ENCODE data around the gene PARVB.

Gene PARVB

DNA sequence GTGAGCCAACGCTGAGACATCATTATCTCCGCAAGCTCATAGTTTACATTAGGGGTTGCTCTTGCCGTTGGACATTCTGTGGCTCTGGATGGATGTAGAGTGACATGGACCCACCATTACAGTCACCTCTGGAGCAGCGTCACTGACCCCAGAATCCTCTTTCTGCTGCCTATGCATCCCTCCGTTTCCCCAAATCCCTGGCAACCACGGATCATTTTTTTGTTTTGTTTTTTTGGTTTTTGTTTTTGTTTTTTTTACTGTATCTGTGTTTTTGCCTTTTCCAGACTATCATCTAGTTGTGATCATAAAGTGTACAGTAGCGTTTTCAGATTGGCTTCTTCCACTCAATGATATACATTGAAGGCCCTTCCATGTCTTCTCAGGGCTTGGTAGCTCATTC is 4.0 kb downstream of the PARVB start:
- no peak for DNase-seq (ENCODE audit: low spot score)

DNA sequence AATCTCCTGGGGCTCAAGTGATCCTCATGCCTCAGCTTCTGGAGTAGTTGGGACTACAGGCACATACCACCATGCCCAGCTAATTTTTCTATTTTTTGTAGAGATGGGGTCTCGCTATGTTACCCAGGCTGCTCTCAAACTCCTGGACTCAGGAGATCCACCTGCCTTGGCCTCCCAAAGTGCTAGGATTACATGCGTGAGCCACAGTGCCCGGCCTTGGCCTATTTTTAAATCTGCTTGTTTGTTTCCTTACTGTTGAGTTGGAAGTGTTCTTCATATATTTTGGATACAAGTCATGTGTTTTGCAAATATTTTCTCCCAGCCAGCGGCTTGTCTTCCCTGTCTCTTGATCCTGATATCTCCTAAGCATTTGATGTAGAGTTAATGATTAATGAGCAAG is 5.0 kb downstream of the PARVB start:
- no peak for DNase-seq (ENCODE audit: low spot score)

DNA sequence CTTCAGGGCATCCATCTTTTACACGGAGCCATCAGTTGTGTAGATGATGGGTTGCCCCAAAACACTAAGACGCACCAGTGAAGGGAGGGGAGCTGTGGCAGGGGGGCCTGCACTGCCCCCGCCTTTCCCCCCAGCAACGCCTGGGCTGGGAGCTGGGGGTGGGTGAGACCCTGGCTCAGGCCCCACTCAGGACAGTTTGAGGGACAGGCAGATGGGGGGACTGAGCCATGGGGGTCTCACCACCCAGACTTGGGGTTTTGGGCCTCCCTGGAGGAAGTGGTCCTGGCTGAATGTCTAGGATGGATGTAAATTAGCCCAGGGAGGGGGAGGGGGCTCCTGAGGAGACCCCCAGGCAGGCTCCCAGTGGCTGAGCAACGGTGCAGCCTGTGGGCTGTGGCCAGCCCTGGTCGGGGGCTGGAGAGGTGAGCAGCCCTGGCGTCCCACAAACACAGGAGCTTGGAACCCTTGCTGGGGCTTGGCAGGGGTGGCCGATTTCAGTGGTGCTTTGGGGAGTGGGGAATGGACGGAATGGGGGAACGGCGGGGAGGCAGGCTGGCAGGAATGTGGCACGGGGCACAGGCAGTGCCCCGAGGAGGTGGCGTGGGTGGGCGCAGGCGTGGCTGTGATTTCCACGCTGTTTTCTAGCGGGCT is 6.1 kb downstream of the PARVB start:
- DNase-seq (ENCODE audit: low spot score), result no peak

DNA sequence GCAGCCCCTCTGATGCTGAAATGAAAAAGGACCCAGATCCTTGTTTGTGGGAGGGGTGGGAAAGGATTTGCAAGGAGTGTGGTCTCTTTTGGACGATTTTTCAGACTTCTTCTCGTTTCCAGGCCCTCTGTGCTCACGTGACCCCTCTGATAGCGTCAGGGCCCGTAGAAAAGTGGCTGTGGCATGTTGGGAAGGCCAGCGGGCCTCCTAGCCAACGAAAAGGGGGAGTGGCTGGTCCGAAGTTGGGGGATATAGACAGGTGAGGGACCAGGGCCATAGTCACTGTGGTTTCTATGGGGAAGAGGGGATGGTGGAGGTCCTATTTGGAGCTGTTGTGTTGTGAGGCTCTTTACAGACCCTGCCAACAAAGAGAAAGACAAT is 6.6 kb downstream of the PARVB start:
- no peak for DNase-seq (ENCODE audit: low spot score)

DNA sequence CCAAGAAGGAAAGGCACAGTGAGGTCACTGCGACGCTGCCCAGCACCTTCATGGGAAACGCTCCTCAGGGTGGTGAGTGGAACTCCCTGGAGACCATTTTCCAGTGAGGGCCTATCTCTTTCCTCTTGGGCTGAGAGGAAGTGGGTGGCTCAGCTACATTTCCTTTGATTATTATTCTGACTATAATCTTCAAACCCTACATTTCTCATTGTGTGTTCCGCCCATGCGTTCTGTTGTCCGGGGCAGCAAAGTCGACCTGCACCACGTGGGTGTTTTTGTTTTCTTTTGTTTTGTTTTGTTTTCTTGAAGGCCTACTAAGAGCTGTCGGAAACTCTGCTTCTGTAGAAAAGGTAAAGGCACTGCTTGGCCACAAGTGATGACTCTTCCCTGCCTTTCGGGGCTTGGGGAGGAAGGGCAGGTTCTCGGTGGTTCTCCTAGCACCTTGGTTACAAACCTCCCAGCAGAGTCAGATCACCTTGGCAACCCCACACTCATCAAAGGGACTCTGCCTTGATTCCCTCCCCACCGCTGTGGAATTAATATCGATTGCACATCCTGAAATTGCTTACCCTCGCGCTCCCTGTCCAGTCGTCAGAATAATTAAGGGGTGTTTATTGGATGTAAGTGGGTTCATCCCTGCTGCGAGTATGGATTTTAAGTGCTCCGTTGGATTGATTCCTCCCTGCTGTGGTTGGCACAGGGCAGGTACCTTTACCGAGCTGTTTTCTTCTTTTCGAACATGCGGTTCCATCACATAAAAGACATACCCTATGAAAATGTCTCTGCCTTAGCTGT is 7.3 kb downstream of the PARVB start:
- DNase-seq (ENCODE audit: low spot score), result peak; percentile 79

DNA sequence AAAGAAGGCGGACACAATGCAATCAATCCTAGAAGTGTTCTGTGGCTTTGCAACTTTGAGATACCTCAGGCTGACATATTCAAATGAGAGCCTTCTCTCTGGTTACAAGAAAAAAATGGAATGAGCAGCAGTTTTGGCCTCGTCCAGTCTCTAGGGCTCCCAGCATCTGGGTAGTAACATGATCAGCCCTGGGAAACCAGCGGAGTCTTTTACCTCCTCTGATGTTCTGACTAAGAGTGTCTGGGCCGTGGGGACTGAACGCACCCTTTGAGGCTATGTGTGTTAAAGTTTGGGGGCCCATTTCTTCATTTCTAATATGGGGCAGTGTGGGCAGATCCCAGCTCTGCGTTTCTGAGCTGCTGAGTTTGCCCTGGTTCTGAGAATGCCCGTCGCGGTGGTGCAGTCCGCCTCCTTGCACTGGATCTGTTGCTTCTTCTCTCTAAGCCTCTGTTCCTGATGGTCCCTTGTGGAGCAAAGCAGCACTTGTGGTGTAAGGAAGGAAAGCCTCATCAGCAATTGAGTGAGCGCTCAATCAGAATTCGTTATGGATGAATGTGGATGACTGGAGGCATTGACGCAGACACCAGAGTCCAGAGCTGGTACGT is 8.1 kb downstream of the PARVB start:
- no peak for DNase-seq (ENCODE audit: low spot score)

DNA sequence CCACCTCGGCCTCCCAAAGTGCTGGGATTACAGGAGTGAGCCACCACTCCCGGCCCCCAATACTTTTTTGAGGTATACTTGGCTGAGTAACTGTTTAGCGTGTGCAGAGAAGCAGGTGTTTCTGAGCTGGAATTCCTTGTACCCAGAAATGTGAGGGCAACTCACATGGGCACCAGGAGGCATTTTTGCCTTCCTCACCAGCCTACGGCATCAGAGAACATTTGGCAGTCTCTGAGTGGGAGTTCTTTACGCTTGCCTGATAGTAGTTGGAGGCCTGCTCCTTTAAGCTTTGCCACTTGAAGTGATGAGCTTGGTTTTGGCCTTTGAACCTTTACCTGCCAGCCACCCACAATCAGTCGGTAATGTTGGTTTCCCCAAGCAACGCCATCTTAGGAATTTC is 9.2 kb downstream of the PARVB start:
- no peak for DNase-seq (ENCODE audit: low spot score)

DNA sequence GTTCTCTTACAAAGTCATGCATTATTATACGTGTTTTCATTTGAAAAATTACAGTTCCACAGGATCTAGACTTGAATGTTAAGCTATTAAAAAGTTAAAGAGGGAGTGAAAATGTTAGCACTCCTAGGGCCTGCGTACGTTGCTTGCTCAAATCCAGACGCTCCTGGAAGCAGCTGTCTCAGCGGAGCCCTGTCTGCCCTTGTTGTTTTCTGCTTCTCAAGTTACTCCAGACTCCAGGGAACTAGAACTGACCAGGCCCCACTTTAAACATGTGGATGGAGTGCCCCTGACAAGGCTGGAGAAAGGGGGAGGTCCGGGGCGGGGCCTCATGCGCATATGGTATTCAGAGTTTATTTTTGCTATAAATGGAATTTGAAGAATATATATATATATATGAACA is 9.6 kb downstream of the PARVB start:
- DNase-seq (ENCODE audit: low spot score), result no peak

DNA sequence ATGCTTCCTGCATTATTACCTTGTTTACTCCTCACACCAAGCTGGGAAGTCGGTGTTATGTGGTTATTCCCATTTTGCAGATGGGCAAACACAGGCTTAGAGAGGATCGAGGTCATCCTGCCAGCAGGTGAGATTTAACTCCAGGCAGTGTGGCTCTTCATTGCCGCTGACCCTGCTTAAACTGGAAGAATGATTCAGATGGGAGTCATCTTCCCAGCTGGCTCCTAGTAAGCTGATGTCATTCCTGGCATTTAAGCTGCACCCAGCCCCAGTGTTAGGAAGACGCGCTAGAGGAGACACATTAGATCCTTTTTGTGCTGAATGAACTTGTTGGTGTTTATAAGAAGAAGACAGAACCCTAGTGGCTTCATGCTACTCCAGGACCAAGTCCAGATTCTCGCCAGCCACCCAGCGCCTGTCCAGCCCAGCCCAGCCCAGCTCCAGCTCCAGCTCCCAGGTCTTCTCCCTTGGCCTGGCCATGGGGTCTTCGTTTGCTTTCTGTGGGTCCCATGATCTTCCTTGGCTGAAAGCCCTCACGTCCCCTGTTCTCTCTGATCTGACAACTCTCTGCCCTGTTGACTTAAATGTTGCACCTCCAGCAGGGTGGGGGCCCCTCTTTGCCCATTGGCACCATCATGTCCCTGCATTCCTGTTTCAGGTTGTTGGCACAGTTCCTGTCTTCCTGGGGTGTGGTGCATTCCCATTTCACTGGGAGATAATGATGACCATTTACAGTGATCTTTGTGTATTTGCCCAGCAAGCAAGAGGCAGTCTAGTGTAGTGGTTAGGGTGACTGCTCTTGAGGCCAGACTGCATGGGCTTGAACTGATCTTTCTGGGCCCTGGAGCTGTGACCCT is 13.6 kb downstream of the PARVB start:
- DNase-seq (ENCODE audit: low spot score), result peak; percentile 88

DNA sequence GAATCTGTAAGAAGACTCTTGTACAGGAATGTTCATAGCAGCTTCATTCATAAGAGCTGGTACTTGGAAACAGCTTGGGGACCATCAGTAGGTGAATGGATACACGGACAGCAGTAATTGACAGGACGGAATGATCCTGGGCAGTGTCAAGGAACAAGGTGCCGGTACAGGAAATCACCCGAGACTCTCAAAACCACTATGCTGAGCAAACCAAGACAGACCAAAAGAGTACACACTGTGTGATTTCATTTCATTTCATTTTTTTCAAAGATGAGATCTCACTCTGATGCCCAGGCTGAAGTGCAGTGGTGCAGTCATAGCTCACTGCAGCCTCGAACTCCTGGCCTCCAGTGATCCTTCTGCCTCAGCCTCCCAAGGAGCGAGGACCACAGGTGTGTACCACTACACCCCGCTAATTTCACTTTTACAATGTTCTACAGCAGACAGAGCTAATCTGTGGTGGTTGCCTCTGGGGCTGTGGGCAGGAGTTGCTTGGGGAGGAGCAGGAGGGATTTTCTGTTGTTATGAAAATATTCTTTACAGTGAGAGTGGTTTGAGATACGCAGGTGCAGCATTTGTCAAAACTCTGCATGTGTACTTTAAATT is 15.6 kb downstream of the PARVB start:
- DNase-seq (ENCODE audit: low spot score), result no peak

DNA sequence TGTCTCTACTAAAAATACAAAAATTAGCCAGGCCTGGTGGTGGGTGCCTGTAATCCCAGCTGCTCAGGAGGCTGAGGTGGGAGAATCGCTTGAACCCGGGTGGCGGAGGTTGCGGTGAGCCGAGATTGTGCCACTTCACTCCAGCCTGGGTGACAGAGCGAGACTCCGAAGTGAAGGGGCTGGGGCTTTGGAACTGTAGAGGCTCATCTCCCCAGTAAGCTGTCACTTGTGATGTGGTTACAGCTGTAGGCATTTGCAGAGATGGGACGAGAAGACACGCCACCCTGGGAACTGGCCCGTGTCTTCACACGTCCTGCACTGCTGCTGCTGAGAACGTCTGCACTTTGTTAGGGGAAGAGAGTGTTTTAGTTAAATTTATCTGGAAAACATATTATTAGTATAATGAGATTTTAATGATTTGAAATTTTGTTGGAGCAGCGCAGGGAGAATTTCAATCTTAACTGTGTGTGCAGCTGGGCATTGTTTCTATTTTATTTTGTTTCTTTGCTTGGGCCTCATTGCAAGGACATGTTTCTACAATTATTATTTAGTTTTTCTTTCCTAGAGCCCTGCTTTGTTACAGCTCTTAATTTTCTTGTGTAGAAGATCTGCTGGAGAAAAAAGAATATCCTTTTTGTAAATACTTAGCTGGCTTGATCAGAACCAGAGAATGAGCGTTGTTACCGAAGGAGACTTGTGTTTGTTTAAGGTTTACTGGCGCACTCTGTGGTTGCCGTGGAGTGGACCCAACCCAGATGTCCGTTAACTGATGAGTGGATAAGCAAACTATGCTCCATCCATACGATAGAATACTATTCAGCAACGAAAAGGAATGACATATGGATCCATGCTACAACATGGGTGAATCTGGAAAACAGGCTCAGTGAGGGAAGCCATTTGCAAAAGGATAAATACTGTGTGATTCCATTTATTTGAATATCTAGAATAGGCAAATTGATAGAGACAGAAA is 18.4 kb downstream of the PARVB start:
- DNase-seq (ENCODE audit: low spot score), result no peak

DNA sequence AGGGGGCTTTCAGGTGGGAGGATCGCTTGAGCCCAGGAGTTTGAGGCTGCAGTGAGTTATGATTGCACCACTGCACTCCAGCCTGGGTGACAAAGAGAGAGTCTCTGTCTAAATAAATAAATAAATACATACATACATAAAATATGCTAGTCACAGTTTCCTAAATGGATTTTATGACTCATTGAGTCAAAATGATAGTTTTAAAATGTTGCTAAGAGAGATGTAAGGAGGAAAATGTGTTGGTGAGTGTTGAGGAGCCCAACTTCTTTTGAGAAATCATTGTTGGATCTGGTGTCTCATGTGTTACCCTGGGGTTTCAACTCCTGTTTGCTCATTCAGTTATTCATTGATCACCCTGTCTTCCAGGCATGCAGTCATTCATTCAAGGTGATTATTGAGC is 21.0 kb downstream of the PARVB start:
- peak; percentile 40 for DNase-seq (ENCODE audit: low spot score)

DNA sequence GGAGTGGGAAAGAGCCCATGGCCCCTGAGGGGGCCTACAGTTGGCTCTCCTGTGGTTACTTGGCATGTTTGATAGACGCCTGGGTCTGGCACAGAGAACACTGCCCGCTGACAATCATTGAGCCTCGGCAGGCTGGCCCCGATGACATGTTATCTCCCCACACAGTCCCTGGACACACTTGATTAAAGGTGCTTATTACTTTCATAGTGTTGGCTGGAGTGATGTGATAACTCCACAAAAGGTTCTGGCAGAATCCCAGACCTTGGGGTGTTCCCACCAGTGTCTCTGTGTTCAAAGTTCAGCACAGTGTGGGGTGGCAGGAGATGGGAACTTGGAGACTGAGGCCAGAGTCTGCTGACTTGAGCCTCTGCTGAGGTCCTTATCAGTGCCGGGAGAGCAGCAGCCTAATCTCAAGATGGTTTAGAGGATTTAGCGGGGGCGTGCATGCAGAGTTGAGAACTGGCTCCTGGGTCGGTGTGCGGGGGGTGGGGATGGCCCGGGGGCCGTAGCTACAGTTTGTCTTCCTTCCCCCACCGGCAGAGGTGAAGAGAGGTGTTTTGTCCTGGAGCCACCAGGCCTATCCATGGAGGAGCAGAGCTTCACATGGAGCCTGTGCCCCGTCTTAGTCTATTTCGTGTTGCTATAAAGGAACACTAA is 22.5 kb downstream of the PARVB start:
- DNase-seq (ENCODE audit: low spot score), result no peak

DNA sequence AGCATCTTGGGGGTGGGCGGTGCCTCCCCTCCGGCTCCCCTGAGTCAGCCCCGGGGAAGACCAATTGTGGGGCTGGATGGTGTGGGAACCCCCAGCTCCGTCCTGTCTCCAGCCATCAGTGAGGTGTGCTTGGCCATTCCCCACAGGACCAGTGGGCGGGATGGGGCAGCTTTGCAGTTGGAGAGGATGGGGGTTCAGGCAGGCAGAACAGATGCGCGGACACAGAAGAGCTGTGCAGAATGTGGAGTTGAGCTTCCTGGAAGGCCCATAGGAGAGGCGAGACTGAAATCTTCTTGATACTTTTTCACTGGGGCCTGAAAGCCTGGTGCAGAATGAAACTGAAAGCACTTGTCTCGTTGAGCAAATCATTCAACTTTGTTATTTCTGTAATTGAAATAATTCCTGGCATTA is 23.8 kb downstream of the PARVB start:
- DNase-seq (ENCODE audit: low spot score), result no peak

DNA sequence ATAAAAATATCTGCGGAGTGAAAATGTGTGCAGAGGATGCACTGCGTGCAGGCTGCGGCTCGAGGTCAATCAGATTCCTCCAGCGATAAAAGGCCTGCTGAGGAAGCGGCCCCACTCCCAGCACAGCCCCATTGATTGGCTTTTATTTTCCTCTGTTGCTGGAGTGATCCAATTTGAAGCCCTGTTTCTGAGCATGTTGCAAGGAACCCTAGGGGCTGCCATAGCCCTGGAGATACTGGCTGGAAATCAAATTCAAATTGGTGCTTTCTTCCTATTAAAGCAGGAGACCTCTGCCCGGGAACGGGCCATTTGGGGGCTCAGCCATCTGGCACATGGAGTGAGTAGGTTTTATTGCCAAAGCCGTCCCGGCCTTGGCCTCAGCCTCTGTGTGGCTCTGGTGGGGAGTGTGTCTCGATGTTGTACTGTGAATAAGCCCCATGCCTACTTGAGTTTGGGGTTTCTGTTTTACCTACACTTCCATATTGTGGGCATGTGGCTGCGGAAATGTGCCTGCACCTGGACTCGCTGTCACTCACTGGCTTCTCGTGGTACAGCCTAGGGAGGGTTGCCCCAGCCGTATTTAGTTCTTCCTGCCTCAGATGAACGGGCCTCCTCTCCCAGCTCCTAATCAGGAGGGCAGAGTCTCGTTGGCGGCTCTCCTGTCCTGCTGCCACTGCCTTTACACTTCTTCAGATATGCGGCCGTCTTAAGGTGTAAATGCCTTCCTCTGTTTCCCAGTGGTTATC is 25.6 kb downstream of the PARVB start:
- no peak for DNase-seq (ENCODE audit: low spot score)

DNA sequence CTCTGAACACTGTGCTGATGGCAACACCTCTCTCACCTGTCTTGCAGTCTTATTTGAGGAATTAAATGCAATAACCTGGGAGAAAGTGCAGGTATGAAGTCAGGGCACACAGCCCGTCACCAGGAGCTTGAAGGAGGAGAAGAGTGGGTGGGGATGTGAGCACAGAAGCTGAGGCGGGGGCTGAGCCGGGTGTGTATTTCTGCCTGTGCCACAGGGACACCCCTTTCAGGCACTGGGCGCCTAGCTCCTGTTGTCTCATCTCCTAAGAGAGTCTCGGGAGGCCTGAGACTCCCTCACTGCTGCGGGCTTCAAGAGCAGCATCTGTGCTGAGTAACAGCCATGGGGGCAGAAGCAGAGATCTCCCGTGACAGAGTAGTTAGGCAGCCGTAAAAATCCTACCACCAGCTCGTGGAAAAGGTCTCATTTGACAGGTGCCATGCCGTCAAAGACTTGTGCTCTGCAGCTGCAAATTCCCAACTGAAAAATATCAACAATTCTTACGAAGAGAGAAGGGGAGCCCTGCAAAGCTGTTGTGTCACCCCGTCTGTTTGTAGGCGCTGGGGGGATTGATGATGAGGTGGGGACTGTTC is 26.8 kb downstream of the PARVB start:
- DNase-seq (ENCODE audit: low spot score), result no peak

DNA sequence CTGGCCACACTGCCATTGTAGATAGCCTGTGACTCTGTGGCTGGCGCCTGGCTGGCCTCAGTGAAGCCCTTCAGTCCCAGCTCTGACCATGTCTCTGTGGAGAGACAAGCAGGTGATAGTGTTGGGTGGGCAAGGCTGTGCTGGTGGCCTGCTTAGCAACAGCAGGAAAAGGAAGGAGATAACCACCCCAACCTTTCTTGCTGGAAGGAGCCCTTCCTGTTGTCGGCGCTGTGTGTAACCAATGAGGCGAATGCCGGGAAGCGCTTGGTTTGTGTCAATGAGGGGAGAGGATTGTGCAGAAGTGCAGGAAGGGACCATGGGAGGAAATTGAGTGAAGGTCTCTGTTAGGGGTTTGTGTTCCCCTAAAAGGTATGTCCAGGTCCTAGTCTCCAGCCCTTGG is 27.3 kb downstream of the PARVB start:
- DNase-seq (ENCODE audit: low spot score), result peak; percentile 16

DNA sequence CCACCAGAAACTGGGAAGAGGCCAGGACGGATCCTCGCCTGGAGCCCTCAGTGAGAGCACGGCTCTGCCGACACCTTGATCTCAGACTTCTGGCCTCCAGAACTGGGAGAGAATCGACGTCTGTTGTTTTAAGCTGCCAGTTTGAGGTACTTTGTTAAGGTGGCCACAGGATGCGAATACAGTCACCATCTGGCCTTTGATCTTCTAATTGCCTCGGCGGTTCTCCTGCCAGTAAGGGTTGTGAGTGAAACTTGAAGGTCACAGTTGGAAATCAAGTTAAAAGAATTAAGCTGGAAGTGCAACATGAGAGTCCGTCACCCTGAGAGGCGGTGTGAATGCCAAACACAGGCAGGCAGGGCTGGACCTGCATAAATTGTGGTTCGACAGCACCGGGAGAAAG is 27.9 kb downstream of the PARVB start:
- no peak for DNase-seq (ENCODE audit: low spot score)

DNA sequence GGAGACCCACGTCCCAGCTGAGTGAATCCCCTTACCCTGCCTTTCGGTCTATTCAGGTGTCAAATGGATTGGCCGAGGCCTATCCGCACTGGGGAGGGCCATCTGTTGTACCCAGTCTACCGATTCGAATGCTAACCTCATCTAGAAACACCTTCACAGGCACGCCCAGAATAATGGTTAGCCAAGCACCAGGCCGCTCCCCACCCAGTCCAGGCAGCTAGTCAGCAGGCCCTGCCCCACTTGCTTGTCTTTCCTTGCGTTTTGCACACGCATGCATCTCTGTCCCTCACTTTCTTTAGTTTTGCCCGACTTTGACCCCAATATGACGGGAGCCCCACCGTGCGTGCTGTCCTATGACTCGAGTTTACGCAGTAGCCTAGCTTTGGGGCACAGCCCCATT is 31.7 kb downstream of the PARVB start:
- DNase-seq (ENCODE audit: low spot score), result no peak
